Measurements from ENCODE around the gene PITX3. TPM values are rescaled to one million over a fixed set of nuclear protein-coding genes. Genes with fewer than 3 reads are reported as not detected.
A peak's percentile ranks its signal among the peaks of the same experiment; 100 is the strongest.

Gene PITX3
- polyA plus RNA-seq, 4 donors: 0.04 TPM; not detected in 3

GRCh38 chr10:102241032-102241443, 274 bp downstream of the PITX3 start:
- 1 to 5% (median 3%) methylated on average over 19 to 20 of the region's 20 CpGs for WGBS, 3 donors
- DNase-seq (peak in 1 of 2 donors; percentile 41), FAIRE-seq (no peak)
- H3K9me3 ChIP-seq (ENCODE audit: control insufficient read depth in 2 of 2, insufficient read depth in 1 of 2, low read depth in 1 of 2, low read length in 1 of 2): no peaks in the 10 kb centered on the region
- H3K4me1 ChIP-seq (ENCODE audit: control insufficient read depth in 3 of 3, insufficient read depth in 2 of 3, low read depth in 1 of 3, low read length in 2 of 3): peaks cover 0 to 17% (median 0%) of the 10 kb centered on the region in 3 donors
- no peak overlapping the region for H3K27ac ChIP-seq (ENCODE audit: low read depth in 1 of 3, low read length in 2 of 3)
- H3K36me3 ChIP-seq (ENCODE audit: control insufficient read depth in 3 of 3, insufficient read depth in 2 of 3, low read depth in 1 of 3, low read length in 3 of 3): no peaks in the 10 kb centered on the region
- H3K27me3 ChIP-seq (ENCODE audit: control insufficient read depth in 3 of 3, insufficient read depth in 3 of 3, low read length in 3 of 3): peaks cover 0 to 61% (median 10%) of the 10 kb centered on the region in 3 donors
- peak overlapping the region in 2 of 3 donors; percentile 51 to 53 for H3K4me3 ChIP-seq (ENCODE audit: low read depth in 1 of 3, low read length in 3 of 3)

GRCh38 chr10:102240467-102241031, 763 bp downstream of the PITX3 start:
- Histone ChIP-seq H3K9me3 (ENCODE audit: control insufficient read depth in 2 of 2, insufficient read depth in 1 of 2, low read depth in 1 of 2, low read length in 1 of 2) (no peaks in the 10 kb centered on the region), H3K4me3 (ENCODE audit: low read depth in 1 of 3, low read length in 3 of 3) (peak overlapping the region in 2 of 3 donors; percentile 51 to 53), H3K36me3 (ENCODE audit: control insufficient read depth in 3 of 3, insufficient read depth in 2 of 3, low read depth in 1 of 3, low read length in 3 of 3) (no peaks in the 10 kb centered on the region), H3K27me3 (ENCODE audit: control insufficient read depth in 3 of 3, insufficient read depth in 3 of 3, low read length in 3 of 3) (peaks cover 0 to 65% (median 10%) of the 10 kb centered on the region in 3 donors), H3K27ac (ENCODE audit: low read depth in 1 of 3, low read length in 2 of 3) (no peak overlapping the region), H3K4me1 (ENCODE audit: control insufficient read depth in 3 of 3, insufficient read depth in 2 of 3, low read depth in 1 of 3, low read length in 2 of 3) (peaks cover 0 to 17% (median 0%) of the 10 kb centered on the region in 3 donors)
- no peak for FAIRE-seq
- DNase-seq: no peak
- WGBS, 3 donors: 21 to 33% (median 23%) methylated on average over 39 of the region's 39 CpGs

- no peak for FAIRE-seq
- Histone ChIP-seq H3K36me3 (ENCODE audit: control insufficient read depth in 3 of 3, insufficient read depth in 2 of 3, low read depth in 1 of 3, low read length in 3 of 3) (no peaks in the 10 kb centered on the region), H3K27ac (ENCODE audit: low read depth in 1 of 3, low read length in 2 of 3) (no peak overlapping the region), H3K27me3 (ENCODE audit: control insufficient read depth in 3 of 3, insufficient read depth in 3 of 3, low read length in 3 of 3) (peaks cover 0 to 85% (median 13%) of the 10 kb centered on the region in 3 donors), H3K4me1 (ENCODE audit: control insufficient read depth in 3 of 3, insufficient read depth in 2 of 3, low read depth in 1 of 3, low read length in 2 of 3) (peaks cover 0 to 17% (median 0%) of the 10 kb centered on the region in 3 donors), H3K9me3 (ENCODE audit: control insufficient read depth in 2 of 2, insufficient read depth in 1 of 2, low read depth in 1 of 2, low read length in 1 of 2) (no peaks in the 10 kb centered on the region), H3K4me3 (ENCODE audit: low read depth in 1 of 3, low read length in 3 of 3) (no peak overlapping the region)
- no peak for DNase-seq
- 53 to 73% (median 55%) methylated on average over 4 of the region's 4 CpGs for WGBS, 3 donors
These were observed 3.5 kb downstream of the PITX3 start for GRCh38 chr10:102237711-102238252.

GRCh38 chr10:102236006-102236405, 5.3 kb downstream of the PITX3 start:
- H3K27me3 ChIP-seq (ENCODE audit: control insufficient read depth in 3 of 3, insufficient read depth in 3 of 3, low read length in 3 of 3): peaks cover 0 to 83% (median 11%) of the 10 kb centered on the region in 3 donors
- FAIRE-seq (no peak), DNase-seq (no peak)
- 57 to 77% (median 62%) methylated on average over 8 of the region's 8 CpGs for WGBS, 3 donors
- H3K27ac ChIP-seq (ENCODE audit: low read depth in 1 of 3, low read length in 2 of 3): no peak overlapping the region
- H3K4me3 ChIP-seq (ENCODE audit: low read depth in 1 of 3, low read length in 3 of 3): no peak overlapping the region
- peaks cover 2 to 16% (median 3%) of the 10 kb centered on the region in 3 donors for H3K4me1 ChIP-seq (ENCODE audit: control insufficient read depth in 3 of 3, insufficient read depth in 2 of 3, low read depth in 1 of 3, low read length in 2 of 3)
- H3K36me3 ChIP-seq (ENCODE audit: control insufficient read depth in 3 of 3, insufficient read depth in 2 of 3, low read depth in 1 of 3, low read length in 3 of 3): no peaks in the 10 kb centered on the region
- H3K9me3 ChIP-seq (ENCODE audit: control insufficient read depth in 2 of 2, insufficient read depth in 1 of 2, low read depth in 1 of 2, low read length in 1 of 2): peaks cover 0 to 2% of the 10 kb centered on the region in 2 donors

- no peak for FAIRE-seq
- H3K4me3 ChIP-seq (ENCODE audit: low read depth in 1 of 3, low read length in 3 of 3): no peak overlapping the region
- H3K27ac ChIP-seq (ENCODE audit: low read depth in 1 of 3, low read length in 2 of 3): no peak overlapping the region
- no peaks in the 10 kb centered on the region for H3K36me3 ChIP-seq (ENCODE audit: control insufficient read depth in 3 of 3, insufficient read depth in 2 of 3, low read depth in 1 of 3, low read length in 3 of 3)
- H3K4me1 ChIP-seq (ENCODE audit: control insufficient read depth in 3 of 3, insufficient read depth in 2 of 3, low read depth in 1 of 3, low read length in 2 of 3): peaks cover 2 to 12% (median 3%) of the 10 kb centered on the region in 3 donors
- H3K27me3 ChIP-seq (ENCODE audit: control insufficient read depth in 3 of 3, insufficient read depth in 3 of 3, low read length in 3 of 3): peaks cover 0 to 82% (median 9%) of the 10 kb centered on the region in 3 donors
- H3K9me3 ChIP-seq (ENCODE audit: control insufficient read depth in 2 of 2, insufficient read depth in 1 of 2, low read depth in 1 of 2, low read length in 1 of 2): peaks cover 0 to 2% of the 10 kb centered on the region in 2 donors
- DNase-seq: peak in 1 of 2 donors; percentile 58
- WGBS, 3 donors: 78 to 90% (median 86%) methylated on average over 1 of the region's 1 CpG
These were observed 5.8 kb downstream of the PITX3 start for GRCh38 chr10:102235598-102235920.

GRCh38 chr10:102234888-102235597, 6.3 kb downstream of the PITX3 start:
- WGBS, 3 donors: 47 to 61% (median 57%) methylated on average over 12 of the region's 12 CpGs
- Histone ChIP-seq H3K4me3 (ENCODE audit: low read depth in 1 of 3, low read length in 3 of 3) (no peak overlapping the region), H3K27me3 (ENCODE audit: control insufficient read depth in 3 of 3, insufficient read depth in 3 of 3, low read length in 3 of 3) (peaks cover 0 to 82% (median 7%) of the 10 kb centered on the region in 3 donors), H3K27ac (ENCODE audit: low read depth in 1 of 3, low read length in 2 of 3) (no peak overlapping the region), H3K4me1 (ENCODE audit: control insufficient read depth in 3 of 3, insufficient read depth in 2 of 3, low read depth in 1 of 3, low read length in 2 of 3) (peaks cover 2 to 13% (median 3%) of the 10 kb centered on the region in 3 donors), H3K36me3 (ENCODE audit: control insufficient read depth in 3 of 3, insufficient read depth in 2 of 3, low read depth in 1 of 3, low read length in 3 of 3) (no peaks in the 10 kb centered on the region), H3K9me3 (ENCODE audit: control insufficient read depth in 2 of 2, insufficient read depth in 1 of 2, low read depth in 1 of 2, low read length in 1 of 2) (peaks cover 0 to 2% of the 10 kb centered on the region in 2 donors)
- DNase-seq (no peak), FAIRE-seq (no peak)

- Histone ChIP-seq H3K36me3 (ENCODE audit: control insufficient read depth in 3 of 3, insufficient read depth in 2 of 3, low read depth in 1 of 3, low read length in 3 of 3) (no peaks in the 10 kb centered on the region), H3K4me3 (ENCODE audit: low read depth in 1 of 3, low read length in 3 of 3) (no peak overlapping the region), H3K9me3 (ENCODE audit: control insufficient read depth in 2 of 2, insufficient read depth in 1 of 2, low read depth in 1 of 2, low read length in 1 of 2) (peaks cover 0 to 2% of the 10 kb centered on the region in 2 donors), H3K27me3 (ENCODE audit: control insufficient read depth in 3 of 3, insufficient read depth in 3 of 3, low read length in 3 of 3) (peaks cover 0 to 84% (median 7%) of the 10 kb centered on the region in 3 donors), H3K4me1 (ENCODE audit: control insufficient read depth in 3 of 3, insufficient read depth in 2 of 3, low read depth in 1 of 3, low read length in 2 of 3) (peaks cover 2 to 17% (median 3%) of the 10 kb centered on the region in 3 donors), H3K27ac (ENCODE audit: low read depth in 1 of 3, low read length in 2 of 3) (no peak overlapping the region)
- 72 to 80% (median 79%) methylated on average over 1 of the region's 1 CpG for WGBS, 3 donors
- no peak for DNase-seq
- FAIRE-seq: no peak
These were observed 7.3 kb downstream of the PITX3 start for GRCh38 chr10:102233997-102234396.

GRCh38 chr10:102231357-102232318, 9.7 kb downstream of the PITX3 start:
- Histone ChIP-seq H3K27ac (ENCODE audit: low read depth in 1 of 3, low read length in 2 of 3) (no peak overlapping the region), H3K9me3 (ENCODE audit: control insufficient read depth in 2 of 2, insufficient read depth in 1 of 2, low read depth in 1 of 2, low read length in 1 of 2) (peaks cover 0 to 2% of the 10 kb centered on the region in 2 donors), H3K36me3 (ENCODE audit: control insufficient read depth in 3 of 3, insufficient read depth in 2 of 3, low read depth in 1 of 3, low read length in 3 of 3) (no peaks in the 10 kb centered on the region), H3K4me3 (ENCODE audit: low read depth in 1 of 3, low read length in 3 of 3) (peak overlapping the region in 2 of 3 donors; percentile 20 to 49), H3K4me1 (ENCODE audit: control insufficient read depth in 3 of 3, insufficient read depth in 2 of 3, low read depth in 1 of 3, low read length in 2 of 3) (peaks cover 2 to 18% (median 3%) of the 10 kb centered on the region in 3 donors), H3K27me3 (ENCODE audit: control insufficient read depth in 3 of 3, insufficient read depth in 3 of 3, low read length in 3 of 3) (peaks cover 0 to 85% (median 6%) of the 10 kb centered on the region in 3 donors)
- WGBS, 3 donors: 9 to 13% (median 10%) methylated on average over 57 to 76 of the region's 76 CpGs
- DNase-seq: peak; percentile 56 to 61
- FAIRE-seq: no peak
